ENCODE data around the gene RIT1. TPM values are rescaled to one million over a fixed set of nuclear protein-coding genes. Genes with fewer than 3 reads are reported as not detected.

Gene RIT1
- total and polyA plus RNA-seq, 2 of the 8 experiments (the other 6 are each of a cell fraction or from before 2014, with no cell fraction given) = 25.3 to 26.8 TPM

DNA sequence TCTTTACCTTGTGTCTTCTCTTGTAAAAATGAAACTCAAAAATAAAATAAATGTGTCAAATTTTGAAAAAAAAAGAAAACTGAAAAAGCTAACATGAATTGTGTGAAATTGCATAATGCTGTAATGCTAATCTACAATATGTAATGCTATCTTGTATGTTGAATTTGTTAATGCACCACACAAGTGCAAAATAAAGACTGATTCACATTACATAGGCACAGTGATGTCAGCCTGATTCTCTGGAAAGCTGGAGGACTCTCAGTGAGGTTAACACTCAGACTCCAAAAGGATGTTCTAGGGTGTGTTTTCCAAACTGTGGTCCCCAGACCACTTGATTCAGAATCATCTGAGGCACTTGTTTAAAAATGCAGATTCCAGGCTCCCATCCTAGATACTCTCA is 26.2 kb downstream of the RIT1 start (continued):
- TF ChIP-seq, protein P1, sequence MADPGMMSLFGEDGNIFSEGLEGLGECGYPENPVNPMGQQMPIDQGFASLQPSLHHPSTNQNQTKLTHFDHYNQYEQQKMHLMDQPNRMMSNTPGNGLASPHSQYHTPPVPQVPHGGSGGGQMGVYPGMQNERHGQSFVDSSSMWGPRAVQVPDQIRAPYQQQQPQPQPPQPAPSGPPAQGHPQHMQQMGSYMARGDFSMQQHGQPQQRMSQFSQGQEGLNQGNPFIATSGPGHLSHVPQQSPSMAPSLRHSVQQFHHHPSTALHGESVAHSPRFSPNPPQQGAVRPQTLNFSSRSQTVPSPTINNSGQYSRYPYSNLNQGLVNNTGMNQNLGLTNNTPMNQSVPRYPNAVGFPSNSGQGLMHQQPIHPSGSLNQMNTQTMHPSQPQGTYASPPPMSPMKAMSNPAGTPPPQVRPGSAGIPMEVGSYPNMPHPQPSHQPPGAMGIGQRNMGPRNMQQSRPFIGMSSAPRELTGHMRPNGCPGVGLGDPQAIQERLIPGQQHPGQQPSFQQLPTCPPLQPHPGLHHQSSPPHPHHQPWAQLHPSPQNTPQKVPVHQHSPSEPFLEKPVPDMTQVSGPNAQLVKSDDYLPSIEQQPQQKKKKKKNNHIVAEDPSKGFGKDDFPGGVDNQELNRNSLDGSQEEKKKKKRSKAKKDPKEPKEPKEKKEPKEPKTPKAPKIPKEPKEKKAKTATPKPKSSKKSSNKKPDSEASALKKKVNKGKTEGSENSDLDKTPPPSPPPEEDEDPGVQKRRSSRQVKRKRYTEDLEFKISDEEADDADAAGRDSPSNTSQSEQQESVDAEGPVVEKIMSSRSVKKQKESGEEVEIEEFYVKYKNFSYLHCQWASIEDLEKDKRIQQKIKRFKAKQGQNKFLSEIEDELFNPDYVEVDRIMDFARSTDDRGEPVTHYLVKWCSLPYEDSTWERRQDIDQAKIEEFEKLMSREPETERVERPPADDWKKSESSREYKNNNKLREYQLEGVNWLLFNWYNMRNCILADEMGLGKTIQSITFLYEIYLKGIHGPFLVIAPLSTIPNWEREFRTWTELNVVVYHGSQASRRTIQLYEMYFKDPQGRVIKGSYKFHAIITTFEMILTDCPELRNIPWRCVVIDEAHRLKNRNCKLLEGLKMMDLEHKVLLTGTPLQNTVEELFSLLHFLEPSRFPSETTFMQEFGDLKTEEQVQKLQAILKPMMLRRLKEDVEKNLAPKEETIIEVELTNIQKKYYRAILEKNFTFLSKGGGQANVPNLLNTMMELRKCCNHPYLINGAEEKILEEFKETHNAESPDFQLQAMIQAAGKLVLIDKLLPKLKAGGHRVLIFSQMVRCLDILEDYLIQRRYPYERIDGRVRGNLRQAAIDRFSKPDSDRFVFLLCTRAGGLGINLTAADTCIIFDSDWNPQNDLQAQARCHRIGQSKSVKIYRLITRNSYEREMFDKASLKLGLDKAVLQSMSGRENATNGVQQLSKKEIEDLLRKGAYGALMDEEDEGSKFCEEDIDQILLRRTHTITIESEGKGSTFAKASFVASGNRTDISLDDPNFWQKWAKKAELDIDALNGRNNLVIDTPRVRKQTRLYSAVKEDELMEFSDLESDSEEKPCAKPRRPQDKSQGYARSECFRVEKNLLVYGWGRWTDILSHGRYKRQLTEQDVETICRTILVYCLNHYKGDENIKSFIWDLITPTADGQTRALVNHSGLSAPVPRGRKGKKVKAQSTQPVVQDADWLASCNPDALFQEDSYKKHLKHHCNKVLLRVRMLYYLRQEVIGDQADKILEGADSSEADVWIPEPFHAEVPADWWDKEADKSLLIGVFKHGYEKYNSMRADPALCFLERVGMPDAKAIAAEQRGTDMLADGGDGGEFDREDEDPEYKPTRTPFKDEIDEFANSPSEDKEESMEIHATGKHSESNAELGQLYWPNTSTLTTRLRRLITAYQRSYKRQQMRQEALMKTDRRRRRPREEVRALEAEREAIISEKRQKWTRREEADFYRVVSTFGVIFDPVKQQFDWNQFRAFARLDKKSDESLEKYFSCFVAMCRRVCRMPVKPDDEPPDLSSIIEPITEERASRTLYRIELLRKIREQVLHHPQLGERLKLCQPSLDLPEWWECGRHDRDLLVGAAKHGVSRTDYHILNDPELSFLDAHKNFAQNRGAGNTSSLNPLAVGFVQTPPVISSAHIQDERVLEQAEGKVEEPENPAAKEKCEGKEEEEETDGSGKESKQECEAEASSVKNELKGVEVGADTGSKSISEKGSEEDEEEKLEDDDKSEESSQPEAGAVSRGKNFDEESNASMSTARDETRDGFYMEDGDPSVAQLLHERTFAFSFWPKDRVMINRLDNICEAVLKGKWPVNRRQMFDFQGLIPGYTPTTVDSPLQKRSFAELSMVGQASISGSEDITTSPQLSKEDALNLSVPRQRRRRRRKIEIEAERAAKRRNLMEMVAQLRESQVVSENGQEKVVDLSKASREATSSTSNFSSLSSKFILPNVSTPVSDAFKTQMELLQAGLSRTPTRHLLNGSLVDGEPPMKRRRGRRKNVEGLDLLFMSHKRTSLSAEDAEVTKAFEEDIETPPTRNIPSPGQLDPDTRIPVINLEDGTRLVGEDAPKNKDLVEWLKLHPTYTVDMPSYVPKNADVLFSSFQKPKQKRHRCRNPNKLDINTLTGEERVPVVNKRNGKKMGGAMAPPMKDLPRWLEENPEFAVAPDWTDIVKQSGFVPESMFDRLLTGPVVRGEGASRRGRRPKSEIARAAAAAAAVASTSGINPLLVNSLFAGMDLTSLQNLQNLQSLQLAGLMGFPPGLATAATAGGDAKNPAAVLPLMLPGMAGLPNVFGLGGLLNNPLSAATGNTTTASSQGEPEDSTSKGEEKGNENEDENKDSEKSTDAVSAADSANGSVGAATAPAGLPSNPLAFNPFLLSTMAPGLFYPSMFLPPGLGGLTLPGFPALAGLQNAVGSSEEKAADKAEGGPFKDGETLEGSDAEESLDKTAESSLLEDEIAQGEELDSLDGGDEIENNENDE (IDR thresholded peaks at IDR 0.05; ENCODE audit: insufficient replicate concordance, low read length) = no peak
- TF ChIP-seq CHD2 (IDR thresholded peaks at IDR 0.05; ENCODE audit: low read length) = no peak
- no peak for TF ChIP-seq GABPA (IDR thresholded peaks at IDR 0.05; ENCODE audit: borderline replicate concordance, insufficient read depth, low read length)
- TF ChIP-seq, protein P2, sequence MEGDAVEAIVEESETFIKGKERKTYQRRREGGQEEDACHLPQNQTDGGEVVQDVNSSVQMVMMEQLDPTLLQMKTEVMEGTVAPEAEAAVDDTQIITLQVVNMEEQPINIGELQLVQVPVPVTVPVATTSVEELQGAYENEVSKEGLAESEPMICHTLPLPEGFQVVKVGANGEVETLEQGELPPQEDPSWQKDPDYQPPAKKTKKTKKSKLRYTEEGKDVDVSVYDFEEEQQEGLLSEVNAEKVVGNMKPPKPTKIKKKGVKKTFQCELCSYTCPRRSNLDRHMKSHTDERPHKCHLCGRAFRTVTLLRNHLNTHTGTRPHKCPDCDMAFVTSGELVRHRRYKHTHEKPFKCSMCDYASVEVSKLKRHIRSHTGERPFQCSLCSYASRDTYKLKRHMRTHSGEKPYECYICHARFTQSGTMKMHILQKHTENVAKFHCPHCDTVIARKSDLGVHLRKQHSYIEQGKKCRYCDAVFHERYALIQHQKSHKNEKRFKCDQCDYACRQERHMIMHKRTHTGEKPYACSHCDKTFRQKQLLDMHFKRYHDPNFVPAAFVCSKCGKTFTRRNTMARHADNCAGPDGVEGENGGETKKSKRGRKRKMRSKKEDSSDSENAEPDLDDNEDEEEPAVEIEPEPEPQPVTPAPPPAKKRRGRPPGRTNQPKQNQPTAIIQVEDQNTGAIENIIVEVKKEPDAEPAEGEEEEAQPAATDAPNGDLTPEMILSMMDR (IDR thresholded peaks at IDR 0.05; ENCODE audit: control extremely low read depth in 1 of 3, insufficient read depth in 1 of 3, low read depth in 1 of 3, low read length in 3 of 3) = no peak
- TF ChIP-seq, protein P3, sequence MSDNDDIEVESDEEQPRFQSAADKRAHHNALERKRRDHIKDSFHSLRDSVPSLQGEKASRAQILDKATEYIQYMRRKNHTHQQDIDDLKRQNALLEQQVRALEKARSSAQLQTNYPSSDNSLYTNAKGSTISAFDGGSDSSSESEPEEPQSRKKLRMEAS (IDR thresholded peaks at IDR 0.05) = no peak
